Ovary (tissue), 9 donors: ENCODE measurements around the gene PLAU. TPM values are rescaled to one million over a fixed set of nuclear protein-coding genes. Genes with fewer than 3 reads are reported as not detected.

Experiments used
- DNase-seq, 5 donors: peaks; one replicate each; pipeline ENCODE4 v3.0.0-alpha.2; 2019 to 2020
- H3K27ac ChIP-seq, 2 donors: fragments of 200-600 bp; one replicate each; pipeline versions ENCODE4 v1.5.1 to v1.8.0; 2019 to 2022
- H3K27me3 ChIP-seq: fragments of 200-600 bp; one replicate; pipeline ENCODE4 v1.8.0; 2022
- H3K36me3 ChIP-seq: fragments of 200-600 bp; sonication (generic); one replicate; pipeline ENCODE4 v1.5.1; 2019
- H3K4me1 ChIP-seq: one replicate; pipeline ENCODE4 v1.8.1; 2013; ENCODE audit warnings: mild to moderate bottlenecking, moderate library complexity; ENCODE audit not compliant: insufficient read depth
- H3K4me3 ChIP-seq: fragments of 200-600 bp; sonication (generic); one replicate; pipeline ENCODE4 v1.5.1; 2017
- H3K9me3 ChIP-seq, 2 donors: fragments of 200-600 bp in 1 of 2; sonication (generic) in 1 of 2; one replicate each; pipeline versions ENCODE4 v1.5.1 to v1.8.1; 2013 to 2019; ENCODE audit warnings: mild to moderate bottlenecking in 1 of 2, moderate library complexity in 1 of 2
- EP300 ChIP-seq: sonication (generic); formaldehyde crosslinking; IDR thresholded peaks from one replicate; pipeline ENCODE4 v1.6.1; 2017; ENCODE audit warnings: antibody characterized with exemption
- POLR2A ChIP-seq: fragments of 450-650 bp; IDR thresholded peaks from one replicate; pipeline ENCODE4 v1.6.1; 2017; ENCODE audit warnings: antibody characterized with exemption, mild to moderate bottlenecking, moderate library complexity
- WGBS, 3 donors: extraction: QIAGEN DNeasy Blood & Tissue Kit in 1 of 3; methylation state at CpG; one replicate each; pipeline versions ENCODE4 v1.1.5 to v1.1.7; 2013 to 2017; 5-methylcytosine and 5-hydroxymethylcytosine counted together
- intact Hi-C, 4 donors: fragments of 100-400 bp; cut with DNase I; formaldehyde crosslinking; loops; one replicate each; pipeline versions ENCODE4 v1.11.0 to v1.15.1; 2022 to 2023
- polyA plus RNA-seq, 2 donors: library from polyadenylated mRNA; stranded (reverse); fragments of 200-250 nt in 1 of 2; fragments of 350-450 nt in 1 of 2; fragmentation: Illumina TruSeq in 1 of 2; extraction: RNeasy Lipid Tissue Mini Kit (QIAGEN cat#74804) in 1 of 2; gene quantifications; one replicate each; pipeline ENCODE4 v1.2.3, GENCODE V29; 2013 to 2014
- total RNA-seq, 7 donors: library from RNA; depleted of rRNA in 2 of 7; stranded (reverse); fragments of >200 nt in 2 of 7; fragmentation: NEBNext Ultra II Directional in 3 of 7; extraction: Animal tissue kit (Norgen Biotek cat#: 25700) in 3 of 7; gene quantifications; one replicate each; pipeline versions ENCODE4 v1.1.0 to v1.2.4, GENCODE V29; 2016 to 2023
- TF ChIP-seq, protein P1 (sequence below), 3 donors: fragments of 450-650 bp in 2 of 3; fragments of 200-600 bp in 1 of 3; IDR thresholded peaks; one replicate each; pipeline versions ENCODE4 v1.5.1 to v1.8.0; 2016 to 2022; ENCODE audit warnings: antibody characterized with exemption in 3 of 3, mild to moderate bottlenecking in 1 of 3
- donor health status: DM: no; HTN: no; CAD: no; lungs with moderate emphysema.
- donor health status: DM: no; HTN: no; CAD: no.
- donor health status: Bipolar disorder and iron deficiency.
- donor health status: DM: yes; HTN: yes; CAD: no.
- donor health status: DM: no; HTN: no; CAD: no.
- donor health status: DM: yes; HTN: yes; CAD: no.

PLAU gene
- total and polyA plus RNA-seq, 9 donors, result 0.24 to 12.6 (median 4.6) TPM

DNA sequence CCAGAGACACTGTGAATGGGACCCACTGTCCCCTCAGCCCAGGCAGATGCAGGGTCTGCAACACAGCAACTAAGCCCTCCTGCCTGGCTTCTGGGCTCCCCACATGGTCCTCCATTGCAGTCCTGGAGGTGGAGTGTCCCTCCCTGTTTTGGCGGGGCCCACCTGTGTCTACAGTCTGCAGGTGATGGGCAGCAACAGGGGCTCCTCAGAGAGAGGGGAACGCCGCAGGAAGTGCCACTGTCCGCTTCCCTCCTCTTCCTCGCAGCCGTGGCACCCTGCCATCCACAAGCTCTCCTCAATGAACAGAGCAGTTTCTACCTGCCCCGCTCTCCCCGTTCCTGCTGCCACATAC, 45.8 kb upstream of the PLAU start:
- no peak for DNase-seq

DNA sequence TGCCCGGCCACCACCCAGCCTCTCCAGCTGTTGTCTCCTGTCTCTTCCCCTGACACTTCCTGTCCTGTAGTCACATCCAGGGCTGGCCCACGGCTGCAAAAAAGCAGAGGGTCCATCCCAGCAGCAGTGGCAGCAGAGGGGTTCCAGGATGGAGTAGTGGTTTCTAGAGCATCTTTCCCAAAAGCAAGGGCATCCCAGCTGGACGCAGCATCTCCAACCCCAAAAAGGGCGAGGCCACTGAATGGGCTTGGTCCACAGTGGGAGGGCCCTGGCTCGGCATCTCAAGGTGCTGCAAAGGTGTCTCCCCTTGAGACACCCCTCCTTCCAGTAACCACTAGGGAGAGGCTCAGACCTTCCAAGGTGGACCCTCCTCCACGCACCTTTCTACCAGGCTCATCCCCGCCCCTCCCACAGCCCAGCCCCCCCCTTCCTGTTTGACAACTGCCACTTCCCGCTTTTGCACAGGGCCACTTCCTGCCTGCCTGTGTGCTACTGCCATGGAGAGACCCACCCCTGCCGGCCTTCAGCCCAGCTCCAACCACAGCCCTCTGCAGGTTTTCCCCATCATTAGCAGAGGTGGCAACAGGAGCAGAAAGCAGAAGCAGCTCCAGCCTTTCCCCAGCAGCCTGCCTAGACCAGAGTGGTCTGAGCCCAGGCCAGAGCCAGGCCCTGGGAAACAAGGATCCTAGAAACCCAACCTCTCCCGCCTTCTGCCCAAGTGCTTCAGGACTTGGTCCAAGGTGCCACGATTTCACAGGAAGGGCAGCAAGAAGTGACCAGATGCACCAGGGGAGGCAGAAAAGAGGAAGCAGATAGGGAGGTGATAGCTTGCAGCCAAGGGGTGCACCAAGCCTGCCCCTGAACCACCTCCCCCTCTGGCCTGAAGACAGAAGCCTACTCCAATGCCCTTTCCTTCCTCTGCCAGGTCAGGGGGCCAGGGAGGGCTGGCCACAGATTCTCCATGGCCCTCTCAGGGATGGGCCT, 45.2 kb upstream of the PLAU start:
- no peak for TF ChIP-seq EP300
- no peak for TF ChIP-seq POLR2A
- TF ChIP-seq, protein P1, sequence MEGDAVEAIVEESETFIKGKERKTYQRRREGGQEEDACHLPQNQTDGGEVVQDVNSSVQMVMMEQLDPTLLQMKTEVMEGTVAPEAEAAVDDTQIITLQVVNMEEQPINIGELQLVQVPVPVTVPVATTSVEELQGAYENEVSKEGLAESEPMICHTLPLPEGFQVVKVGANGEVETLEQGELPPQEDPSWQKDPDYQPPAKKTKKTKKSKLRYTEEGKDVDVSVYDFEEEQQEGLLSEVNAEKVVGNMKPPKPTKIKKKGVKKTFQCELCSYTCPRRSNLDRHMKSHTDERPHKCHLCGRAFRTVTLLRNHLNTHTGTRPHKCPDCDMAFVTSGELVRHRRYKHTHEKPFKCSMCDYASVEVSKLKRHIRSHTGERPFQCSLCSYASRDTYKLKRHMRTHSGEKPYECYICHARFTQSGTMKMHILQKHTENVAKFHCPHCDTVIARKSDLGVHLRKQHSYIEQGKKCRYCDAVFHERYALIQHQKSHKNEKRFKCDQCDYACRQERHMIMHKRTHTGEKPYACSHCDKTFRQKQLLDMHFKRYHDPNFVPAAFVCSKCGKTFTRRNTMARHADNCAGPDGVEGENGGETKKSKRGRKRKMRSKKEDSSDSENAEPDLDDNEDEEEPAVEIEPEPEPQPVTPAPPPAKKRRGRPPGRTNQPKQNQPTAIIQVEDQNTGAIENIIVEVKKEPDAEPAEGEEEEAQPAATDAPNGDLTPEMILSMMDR (IDR thresholded peaks at IDR 0.05), result no peak
- no peak for DNase-seq
- WGBS, 3 donors, result 80 to 86% (median 84%) methylated on average over 11 of the region's 11 CpGs
- no peaks in the 10 kb centered on the region for H3K36me3 ChIP-seq
- H3K4me1 ChIP-seq, result no peaks in the 10 kb centered on the region
- no peak overlapping the region for H3K4me3 ChIP-seq
- no peak overlapping the region for H3K27ac ChIP-seq
- no peaks in the 10 kb centered on the region for H3K27me3 ChIP-seq
- intact Hi-C loops, result no loop called here
- H3K9me3 ChIP-seq, result no peaks in the 10 kb centered on the region

More for the DNA sequence above, 45.8 kb upstream of the PLAU start:
- Histone ChIP-seq H3K27me3 (no peaks in the 10 kb centered on the region), H3K4me3 (no peak overlapping the region), H3K27ac (no peak overlapping the region), H3K36me3 (no peaks in the 10 kb centered on the region), H3K9me3 (no peaks in the 10 kb centered on the region), H3K4me1 (no peaks in the 10 kb centered on the region)
- 94 to 99% (median 97%) methylated on average over 8 of the region's 8 CpGs for WGBS, 3 donors
- TF ChIP-seq EP300, result no peak
- no peak for TF ChIP-seq POLR2A
- TF ChIP-seq, protein P1 (IDR thresholded peaks at IDR 0.05), result no peak
- intact Hi-C loops, result no loop called here

DNA sequence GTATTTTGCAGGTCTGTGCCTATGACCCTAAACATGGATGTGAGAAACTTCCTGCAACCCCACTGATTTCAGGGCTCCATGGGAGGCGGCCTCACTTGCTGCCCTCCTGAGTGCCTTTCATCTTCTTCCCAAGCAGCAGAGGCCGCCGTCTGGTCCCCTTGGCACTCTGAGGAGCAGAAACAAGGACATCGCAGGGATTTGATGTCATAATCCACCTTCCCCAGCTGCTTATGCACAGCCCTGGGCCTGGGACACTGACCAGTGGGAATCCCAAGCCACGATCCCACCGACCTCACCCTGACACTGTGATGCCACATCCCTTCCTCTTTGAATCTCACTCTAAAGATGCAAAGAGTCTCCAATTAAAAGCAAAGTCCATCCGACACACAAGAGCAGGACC, 44.3 kb upstream of the PLAU start:
- Histone ChIP-seq H3K9me3 (no peaks in the 10 kb centered on the region), H3K36me3 (no peaks in the 10 kb centered on the region), H3K27ac (no peak overlapping the region), H3K4me1 (no peaks in the 10 kb centered on the region), H3K27me3 (no peaks in the 10 kb centered on the region), H3K4me3 (no peak overlapping the region)
- intact Hi-C loops, result no loop called here
- TF ChIP-seq EP300 (no peak), POLR2A (no peak)
- TF ChIP-seq, protein P1 (IDR thresholded peaks at IDR 0.05), result no peak
- 88 to 92% (median 89%) methylated on average over 7 of the region's 7 CpGs for WGBS, 3 donors
- no peak for DNase-seq

DNA sequence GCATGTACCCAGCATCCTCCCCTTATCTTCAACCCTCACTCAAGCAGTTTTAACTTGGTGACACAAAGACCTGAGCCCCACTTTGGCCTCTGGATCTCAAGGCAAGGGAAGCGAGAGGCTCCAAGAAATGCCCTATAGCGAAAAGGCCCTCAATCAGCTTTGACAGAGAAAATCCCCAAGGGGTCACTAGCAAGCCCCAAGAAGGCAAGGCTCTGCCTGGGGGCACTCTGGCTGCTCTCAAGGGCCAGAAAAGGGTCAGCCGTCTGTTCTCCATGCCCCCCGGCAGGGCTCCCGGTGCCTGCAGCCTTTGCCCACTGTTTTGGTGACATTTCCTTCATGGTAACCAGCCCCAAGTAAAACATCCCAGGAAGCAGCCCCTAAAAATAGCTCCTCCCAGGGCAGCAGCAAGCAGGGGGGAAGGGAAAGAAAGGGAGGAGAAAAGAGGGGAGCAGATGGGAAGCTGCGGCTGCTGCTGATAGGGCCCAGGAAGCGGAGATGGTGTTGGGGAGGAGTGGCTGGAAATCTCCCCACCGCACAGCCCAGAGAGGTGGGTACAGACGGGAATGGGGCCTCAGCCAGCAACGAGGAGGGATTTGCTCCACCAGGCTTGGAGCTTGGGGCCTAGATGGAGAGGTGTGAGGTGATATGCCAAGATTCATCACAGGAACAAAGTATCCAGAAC, 43.7 kb upstream of the PLAU start:
- Histone ChIP-seq H3K27me3 (no peaks in the 10 kb centered on the region), H3K9me3 (no peaks in the 10 kb centered on the region), H3K27ac (no peak overlapping the region), H3K4me3 (no peak overlapping the region), H3K4me1 (no peaks in the 10 kb centered on the region), H3K36me3 (no peaks in the 10 kb centered on the region)
- WGBS, 3 donors, result 46 to 63% (median 55%) methylated on average over 10 of the region's 10 CpGs
- TF ChIP-seq, protein P1 (IDR thresholded peaks at IDR 0.05), result no peak
- TF ChIP-seq EP300, result no peak
- no peak for TF ChIP-seq POLR2A
- DNase-seq, result no peak
- intact Hi-C loops, result no loop called here
